ENCODE data around the gene USP17L17.
"Not testable (repeated sequence)": the region's sequence is repeated elsewhere in the genome, so short reads cannot be mapped to it uniquely, and the experiment has no call there.

USP17L17 gene

GRCh38 chr4:9238461-9238860, 5.2 kb upstream of the USP17L17 start:
- not testable (repeated sequence) for H3K4me2 ChIP-seq (ENCODE audit: low read depth, low read length); H3K36me3 ChIP-seq (replicated peaks; ENCODE audit: insufficient read depth, low read length); H3K9me3 ChIP-seq (replicated peaks; ENCODE audit: insufficient read depth, low read length); H3K4me1 ChIP-seq (ENCODE audit: low read length); H3K4me3 ChIP-seq (ENCODE audit: low read length); H3F3A ChIP-seq (ENCODE audit: insufficient read depth, low read length); H3K27ac ChIP-seq (ENCODE audit: low read length); H3K9ac ChIP-seq (ENCODE audit: low read length); H3K79me2 ChIP-seq (ENCODE audit: low read length); H3K9me2 ChIP-seq (replicated peaks; ENCODE audit: insufficient read depth, low read length); H3K27me3 ChIP-seq (replicated peaks; ENCODE audit: insufficient read depth, low read length); H4K20me1 ChIP-seq (ENCODE audit: insufficient read depth, low read length); H2AFZ ChIP-seq (ENCODE audit: low read length)
- DNase-seq: peak; percentile 0

DNA sequence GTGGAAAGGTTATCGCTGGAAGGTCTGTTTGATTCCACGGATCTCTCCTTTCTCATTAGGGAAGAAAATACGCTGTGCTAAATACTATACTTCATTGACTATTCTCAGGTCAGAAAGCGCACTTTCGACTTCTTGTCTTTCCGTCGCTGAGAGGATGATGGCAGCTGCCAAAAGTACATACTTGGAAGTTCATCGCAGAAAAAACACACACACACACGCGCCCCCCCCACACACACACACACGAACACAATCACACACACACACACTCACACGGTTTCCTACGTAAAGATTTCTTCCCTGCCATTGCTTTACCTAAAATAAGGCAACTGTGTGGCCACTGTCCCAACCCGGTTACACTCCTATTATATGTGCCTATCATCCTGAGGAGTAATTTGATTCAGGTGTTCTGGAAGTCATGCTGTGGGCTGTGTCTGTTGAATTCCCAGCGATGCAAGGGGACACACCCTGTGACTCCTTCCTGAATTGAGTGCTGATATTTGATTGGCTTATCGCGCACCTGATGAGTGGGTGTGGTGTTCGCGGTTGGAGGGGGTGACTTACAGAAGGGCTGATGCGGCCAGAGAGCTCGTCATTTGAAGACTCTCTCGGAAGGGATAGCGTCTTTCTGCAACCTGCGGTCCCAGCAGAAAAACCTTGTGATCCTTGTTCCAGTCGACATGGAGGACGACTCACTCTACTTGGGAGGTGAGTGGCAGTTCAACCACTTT, 4.4 kb downstream of the USP17L17 start, which contains the start of gene USP17L18:
Gene USP17L18, plus strand, starts transcription at position 678 of the 728 bp plus-strand sequence. Its CDS starts 0 bp downstream, at position 678.
- not testable (repeated sequence) for H3F3A ChIP-seq (ENCODE audit: insufficient read depth, low read length); H3K79me2 ChIP-seq (ENCODE audit: low read length); H3K4me3 ChIP-seq (ENCODE audit: low read length); H2AFZ ChIP-seq (ENCODE audit: low read length); H3K9ac ChIP-seq (ENCODE audit: low read length); H4K20me1 ChIP-seq (ENCODE audit: insufficient read depth, low read length); H3K4me1 ChIP-seq (ENCODE audit: low read length); H3K27me3 ChIP-seq (replicated peaks; ENCODE audit: insufficient read depth, low read length); H3K4me2 ChIP-seq (ENCODE audit: low read depth, low read length); H3K9me2 ChIP-seq (replicated peaks; ENCODE audit: insufficient read depth, low read length); H3K27ac ChIP-seq (ENCODE audit: low read length); H3K9me3 ChIP-seq (replicated peaks; ENCODE audit: insufficient read depth, low read length); H3K36me3 ChIP-seq (replicated peaks; ENCODE audit: insufficient read depth, low read length)
- DNase-seq: peak; percentile 2

GRCh38 chr4:9253078-9253477, 9.4 kb downstream of the USP17L17 start, which contains the start of gene USP17L19:
Gene USP17L19 (plus strand): TSS chr4:9253378. CDS start chr4:9253378, 0 bp downstream.
- H3K27me3 ChIP-seq (replicated peaks; ENCODE audit: insufficient read depth, low read length); H3K4me3 ChIP-seq (ENCODE audit: low read length); H3K79me2 ChIP-seq (ENCODE audit: low read length); H3K4me2 ChIP-seq (ENCODE audit: low read depth, low read length); H3K9me2 ChIP-seq (replicated peaks; ENCODE audit: insufficient read depth, low read length); H3K27ac ChIP-seq (ENCODE audit: low read length); H3K9ac ChIP-seq (ENCODE audit: low read length); H2AFZ ChIP-seq (ENCODE audit: low read length); H3K36me3 ChIP-seq (replicated peaks; ENCODE audit: insufficient read depth, low read length); H3K9me3 ChIP-seq (replicated peaks; ENCODE audit: insufficient read depth, low read length); DNase-seq; H3F3A ChIP-seq (ENCODE audit: insufficient read depth, low read length); H3K4me1 ChIP-seq (ENCODE audit: low read length); H4K20me1 ChIP-seq (ENCODE audit: insufficient read depth, low read length): not testable (repeated sequence)

GRCh38 chr4:9257824-9258223, 14.1 kb downstream of the USP17L17 start, which contains the start of gene USP17L20:
Gene USP17L20 (plus strand): TSS chr4:9258124. CDS start chr4:9258124, 0 bp downstream.
- H3K27ac ChIP-seq (ENCODE audit: low read length); H3F3A ChIP-seq (ENCODE audit: insufficient read depth, low read length); H3K27me3 ChIP-seq (replicated peaks; ENCODE audit: insufficient read depth, low read length); H2AFZ ChIP-seq (ENCODE audit: low read length); H3K79me2 ChIP-seq (ENCODE audit: low read length); H3K4me2 ChIP-seq (ENCODE audit: low read depth, low read length); H3K4me3 ChIP-seq (ENCODE audit: low read length); H3K9me2 ChIP-seq (replicated peaks; ENCODE audit: insufficient read depth, low read length); DNase-seq; H3K36me3 ChIP-seq (replicated peaks; ENCODE audit: insufficient read depth, low read length); H4K20me1 ChIP-seq (ENCODE audit: insufficient read depth, low read length); H3K4me1 ChIP-seq (ENCODE audit: low read length); H3K9ac ChIP-seq (ENCODE audit: low read length); H3K9me3 ChIP-seq (replicated peaks; ENCODE audit: insufficient read depth, low read length): not testable (repeated sequence)

DNA sequence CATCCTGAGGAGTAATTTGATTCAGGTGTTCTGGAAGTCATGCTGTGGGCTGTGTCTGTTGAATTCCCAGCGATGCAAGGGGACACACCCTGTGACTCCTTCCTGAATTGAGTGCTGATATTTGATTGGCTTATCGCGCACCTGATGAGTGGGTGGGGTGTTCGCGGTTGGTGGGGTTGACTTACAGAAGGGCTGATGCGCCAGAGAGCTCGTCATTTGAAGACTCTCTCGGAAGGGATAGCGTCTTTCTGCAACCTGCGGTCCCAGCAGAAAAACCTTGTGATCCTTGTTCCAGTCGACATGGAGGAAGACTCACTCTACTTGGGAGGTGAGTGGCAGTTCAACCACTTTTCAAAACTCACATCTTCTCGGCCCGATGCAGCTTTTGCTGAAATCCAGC, 18.9 kb downstream of the USP17L17 start, which contains the start of gene USP17L21:
Gene USP17L21, plus strand, starts transcription at position 301 of the 400 bp plus-strand sequence. Its CDS starts 0 bp downstream, at position 301.
- not testable (repeated sequence) for H4K20me1 ChIP-seq (ENCODE audit: insufficient read depth, low read length); H3K9me3 ChIP-seq (replicated peaks; ENCODE audit: insufficient read depth, low read length); H2AFZ ChIP-seq (ENCODE audit: low read length); H3K9ac ChIP-seq (ENCODE audit: low read length); H3K9me2 ChIP-seq (replicated peaks; ENCODE audit: insufficient read depth, low read length); H3K27me3 ChIP-seq (replicated peaks; ENCODE audit: insufficient read depth, low read length); H3K4me2 ChIP-seq (ENCODE audit: low read depth, low read length); H3K4me1 ChIP-seq (ENCODE audit: low read length); H3K4me3 ChIP-seq (ENCODE audit: low read length); H3F3A ChIP-seq (ENCODE audit: insufficient read depth, low read length); H3K27ac ChIP-seq (ENCODE audit: low read length); H3K36me3 ChIP-seq (replicated peaks; ENCODE audit: insufficient read depth, low read length); H3K79me2 ChIP-seq (ENCODE audit: low read length); DNase-seq

GRCh38 chr4:9267319-9267718, 23.6 kb downstream of the USP17L17 start, which contains the start of gene USP17L22:
Gene USP17L22 (plus strand): TSS chr4:9267619. CDS start chr4:9267619, 0 bp downstream.
- H3K27me3 ChIP-seq (replicated peaks; ENCODE audit: insufficient read depth, low read length); H3F3A ChIP-seq (ENCODE audit: insufficient read depth, low read length); H3K9ac ChIP-seq (ENCODE audit: low read length); H3K4me1 ChIP-seq (ENCODE audit: low read length); H3K4me3 ChIP-seq (ENCODE audit: low read length); H3K9me2 ChIP-seq (replicated peaks; ENCODE audit: insufficient read depth, low read length); H3K9me3 ChIP-seq (replicated peaks; ENCODE audit: insufficient read depth, low read length); H3K79me2 ChIP-seq (ENCODE audit: low read length); DNase-seq; H2AFZ ChIP-seq (ENCODE audit: low read length); H4K20me1 ChIP-seq (ENCODE audit: insufficient read depth, low read length); H3K36me3 ChIP-seq (replicated peaks; ENCODE audit: insufficient read depth, low read length); H3K27ac ChIP-seq (ENCODE audit: low read length); H3K4me2 ChIP-seq (ENCODE audit: low read depth, low read length): not testable (repeated sequence)

DNA sequence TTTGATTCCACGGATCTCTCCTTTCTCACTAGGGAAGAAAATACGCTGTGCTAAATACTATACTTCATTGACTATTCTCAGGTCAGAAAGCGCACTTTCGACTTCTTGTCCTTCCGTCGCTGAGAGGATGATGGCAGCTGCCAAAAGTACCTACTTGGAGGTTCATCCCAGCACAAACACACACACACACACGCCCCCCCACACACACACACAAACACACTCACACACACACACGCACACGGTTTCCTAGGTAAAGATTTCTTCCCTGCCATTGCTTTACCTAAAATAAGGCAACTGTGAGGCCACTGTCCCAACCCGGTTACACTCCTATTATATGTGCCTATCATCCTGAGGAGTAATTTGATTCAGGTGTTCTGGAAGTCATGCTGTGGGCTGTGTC, 28.0 kb downstream of the USP17L17 start:
- not testable (repeated sequence) for H3K9me2 ChIP-seq (replicated peaks; ENCODE audit: insufficient read depth, low read length); DNase-seq; H2AFZ ChIP-seq (ENCODE audit: low read length); H3K36me3 ChIP-seq (replicated peaks; ENCODE audit: insufficient read depth, low read length); H3K4me3 ChIP-seq (ENCODE audit: low read length); H3K4me2 ChIP-seq (ENCODE audit: low read depth, low read length); H3K9me3 ChIP-seq (replicated peaks; ENCODE audit: insufficient read depth, low read length); H4K20me1 ChIP-seq (ENCODE audit: insufficient read depth, low read length); H3K79me2 ChIP-seq (ENCODE audit: low read length); H3F3A ChIP-seq (ENCODE audit: insufficient read depth, low read length); H3K27me3 ChIP-seq (replicated peaks; ENCODE audit: insufficient read depth, low read length); H3K9ac ChIP-seq (ENCODE audit: low read length); H3K27ac ChIP-seq (ENCODE audit: low read length); H3K4me1 ChIP-seq (ENCODE audit: low read length)

Data from MM.1S (cell line).